Upper lobe of left lung (tissue), 6 donors: ENCODE measurements around the gene HDAC2. TPM values are rescaled to one million over a fixed set of nuclear protein-coding genes. Genes with fewer than 3 reads are reported as not detected.

ENCODE experiments used
- ATAC-seq, 2 donors: fragments of 200-7000 bp; cut with Tn5 transposase; one replicate each; pipeline ENCODE4 v1.9.1; 2022; ENCODE audit warnings: mild to moderate bottlenecking in 2 of 2, moderate library complexity in 2 of 2; ENCODE audit not compliant: low FRiP score in 2 of 2
- DNase-seq, 2 donors: peaks; one replicate each; pipeline ENCODE4 v3.0.0-alpha.2; 2019 to 2020
- H3K27ac ChIP-seq, 4 donors: fragments of 200-600 bp; sonication (generic); one replicate each; pipeline ENCODE4 v1.5.1; 2016 to 2019
- H3K27me3 ChIP-seq, 4 donors: fragments of 200-600 bp; sonication (generic); one replicate each; pipeline ENCODE4 v1.5.1; 2017 to 2019
- H3K36me3 ChIP-seq, 4 donors: fragments of 200-600 bp; sonication (generic); one replicate each; pipeline ENCODE4 v1.5.1; 2016 to 2019
- H3K4me1 ChIP-seq, 4 donors: fragments of 200-600 bp; sonication (generic); one replicate each; pipeline ENCODE4 v1.5.1; 2018 to 2019
- H3K4me3 ChIP-seq, 4 donors: fragments of 200-600 bp; sonication (generic); one replicate each; pipeline ENCODE4 v1.5.1; 2017 to 2019; ENCODE audit warnings: mild to moderate bottlenecking in 2 of 4, moderate library complexity in 1 of 4
- H3K9me3 ChIP-seq, 4 donors: fragments of 200-600 bp; sonication (generic); one replicate each; pipeline ENCODE4 v1.5.1; 2018 to 2019
- EP300 ChIP-seq, 4 donors: sonication (generic); formaldehyde crosslinking; IDR thresholded peaks; one replicate each; pipeline ENCODE4 v1.5.1; 2017; ENCODE audit warnings: antibody characterized with exemption in 4 of 4, control low read depth in 2 of 4
- POLR2A ChIP-seq, 4 donors: fragments of 450-650 bp; IDR thresholded peaks; one replicate each; pipeline ENCODE4 v1.5.1; 2016 to 2017; ENCODE audit warnings: antibody characterized with exemption in 4 of 4, mild to moderate bottlenecking in 2 of 4
- POLR2AphosphoS5 ChIP-seq, 2 donors: sonication (generic); formaldehyde crosslinking; IDR thresholded peaks; one replicate each; pipeline ENCODE4 v1.5.1; 2017; ENCODE audit warnings: antibody characterized with exemption in 2 of 2
- WGBS, 2 donors: methylation state at CpG; one replicate each; pipeline ENCODE4 v1.1.5; 2017 to 2018; 5-methylcytosine and 5-hydroxymethylcytosine counted together
- total RNA-seq, 6 donors: library from RNA; depleted of rRNA in 4 of 6; stranded (reverse); fragments of >200 nt in 4 of 6; gene quantifications; one replicate each; pipeline versions ENCODE4 v1.1.0 to v1.2.1, GENCODE V29; 2016 to 2021
- TF ChIP-seq, protein P1 (sequence below), 6 experiments: fragments of 450-650 bp in 4 of 6; fragments of 200-600 bp in 2 of 6; sonication (generic) in 2 of 6; IDR thresholded peaks; one replicate each; pipeline ENCODE4 v1.5.1; 2016 to 2019; ENCODE audit warnings: antibody characterized with exemption in 6 of 6
- donor health status: DM: no; HTN: no; CAD: no; lungs with moderate emphysema.
- donor health status: DM: no; HTN: yes; CAD: no; lungs with severe emphysema.

The HDAC2 gene
- total RNA-seq, 6 donors from 2014 or later = 19.9 to 125 (median 44.0) TPM

DNA sequence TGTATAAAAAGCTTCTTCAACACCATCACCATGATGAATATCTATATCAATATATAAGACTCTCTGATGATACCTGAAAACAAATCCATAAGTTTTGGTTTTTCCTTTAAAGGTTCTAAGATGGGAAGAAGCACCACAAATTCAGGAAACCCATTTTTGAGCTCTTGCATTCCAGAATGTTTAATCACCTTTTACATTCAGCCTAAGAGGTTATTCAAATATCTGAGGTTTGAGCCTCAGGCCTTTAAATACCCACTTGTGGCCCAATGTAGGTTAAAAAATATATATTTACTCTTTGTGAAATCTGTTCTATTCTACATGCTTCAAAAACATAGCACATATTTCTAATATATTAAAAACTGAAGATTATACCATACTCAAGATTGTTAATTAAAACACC is 17.6 kb downstream of the HDAC2 start:
- peaks cover 0 to 44% (median 2%) of the 10 kb centered on the region in 4 donors for H3K36me3 ChIP-seq

DNA sequence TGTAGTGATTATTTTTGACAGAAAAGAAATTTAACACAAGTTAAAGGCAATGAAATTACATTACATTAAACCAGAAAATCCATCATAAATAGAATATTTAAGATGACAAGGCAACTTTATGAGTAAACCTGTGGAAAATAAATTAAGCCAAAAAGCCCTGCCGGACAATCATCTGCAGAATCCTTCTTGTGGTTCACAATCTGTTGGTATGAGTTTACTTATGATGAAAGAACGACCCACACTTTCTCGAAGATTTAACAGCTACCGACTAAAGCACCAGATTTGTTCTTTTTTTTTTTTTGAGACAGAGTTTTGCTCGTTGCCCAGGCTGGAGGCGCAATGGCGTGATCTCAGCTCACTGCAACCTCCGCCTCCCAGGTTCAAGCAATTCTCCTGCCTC is 21.4 kb downstream of the HDAC2 start:
- Histone ChIP-seq H3K9me3 (no peaks in the 10 kb centered on the region), H3K4me3 (no peak overlapping the region), H3K36me3 (peaks cover 0 to 37% (median 6%) of the 10 kb centered on the region in 4 donors), H3K4me1 (no peaks in the 10 kb centered on the region), H3K27me3 (no peaks in the 10 kb centered on the region), H3K27ac (no peak overlapping the region)
- TF ChIP-seq EP300 (IDR thresholded peaks at IDR 0.05) (no peak), POLR2A (IDR thresholded peaks at IDR 0.05) (no peak)
- TF ChIP-seq, protein P1, sequence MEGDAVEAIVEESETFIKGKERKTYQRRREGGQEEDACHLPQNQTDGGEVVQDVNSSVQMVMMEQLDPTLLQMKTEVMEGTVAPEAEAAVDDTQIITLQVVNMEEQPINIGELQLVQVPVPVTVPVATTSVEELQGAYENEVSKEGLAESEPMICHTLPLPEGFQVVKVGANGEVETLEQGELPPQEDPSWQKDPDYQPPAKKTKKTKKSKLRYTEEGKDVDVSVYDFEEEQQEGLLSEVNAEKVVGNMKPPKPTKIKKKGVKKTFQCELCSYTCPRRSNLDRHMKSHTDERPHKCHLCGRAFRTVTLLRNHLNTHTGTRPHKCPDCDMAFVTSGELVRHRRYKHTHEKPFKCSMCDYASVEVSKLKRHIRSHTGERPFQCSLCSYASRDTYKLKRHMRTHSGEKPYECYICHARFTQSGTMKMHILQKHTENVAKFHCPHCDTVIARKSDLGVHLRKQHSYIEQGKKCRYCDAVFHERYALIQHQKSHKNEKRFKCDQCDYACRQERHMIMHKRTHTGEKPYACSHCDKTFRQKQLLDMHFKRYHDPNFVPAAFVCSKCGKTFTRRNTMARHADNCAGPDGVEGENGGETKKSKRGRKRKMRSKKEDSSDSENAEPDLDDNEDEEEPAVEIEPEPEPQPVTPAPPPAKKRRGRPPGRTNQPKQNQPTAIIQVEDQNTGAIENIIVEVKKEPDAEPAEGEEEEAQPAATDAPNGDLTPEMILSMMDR (IDR thresholded peaks at IDR 0.05) = no peak
- DNase-seq (no peak), ATAC-seq (no peak)
- 90 to 91% methylated on average over 8 of the region's 8 CpGs for WGBS, 2 donors

More for the DNA sequence above, 17.6 kb downstream of the HDAC2 start:
- Histone ChIP-seq H3K9me3 (no peaks in the 10 kb centered on the region), H3K4me3 (no peak overlapping the region), H3K27ac (no peak overlapping the region), H3K27me3 (no peaks in the 10 kb centered on the region), H3K4me1 (no peaks in the 10 kb centered on the region)
- no peak for ATAC-seq
- DNase-seq = no peak
- TF ChIP-seq, protein P1 (IDR thresholded peaks at IDR 0.05) = no peak
- TF ChIP-seq POLR2AphosphoS5 (IDR thresholded peaks at IDR 0.05) (no peak), POLR2A (IDR thresholded peaks at IDR 0.05) (no peak), EP300 (IDR thresholded peaks at IDR 0.05) (no peak)

DNA sequence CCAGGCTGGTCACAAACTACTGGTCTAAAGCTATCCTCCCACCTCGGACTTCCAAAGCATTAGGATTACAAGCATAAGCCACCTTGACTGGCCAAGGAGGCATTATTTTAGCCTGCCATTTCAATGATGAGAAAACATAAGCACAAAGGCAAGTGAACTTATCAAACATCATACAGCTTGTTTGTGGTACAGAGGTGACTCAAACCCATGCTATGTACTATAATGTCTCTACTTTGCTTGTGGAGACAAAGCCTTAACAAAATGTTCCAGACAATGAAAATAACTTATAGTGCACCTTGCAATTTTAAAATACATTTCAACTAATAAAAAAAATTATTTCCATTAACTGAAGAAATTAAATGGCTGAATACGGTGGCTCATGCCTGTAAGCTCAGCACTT is 26.2 kb downstream of the HDAC2 start:
- H3K9me3 ChIP-seq = no peaks in the 10 kb centered on the region
- H3K4me1 ChIP-seq = no peaks in the 10 kb centered on the region
- ATAC-seq = no peak
- WGBS, 2 donors = 95 to 100% methylated on average over 2 of the region's 2 CpGs
- no peak overlapping the region for H3K27ac ChIP-seq
- no peak overlapping the region for H3K4me3 ChIP-seq
- no peaks in the 10 kb centered on the region for H3K27me3 ChIP-seq
- TF ChIP-seq, protein P1 (IDR thresholded peaks at IDR 0.05) = no peak
- TF ChIP-seq EP300 (IDR thresholded peaks at IDR 0.05) (no peak), POLR2A (IDR thresholded peaks at IDR 0.05) (no peak), POLR2AphosphoS5 (IDR thresholded peaks at IDR 0.05) (no peak)
- DNase-seq = no peak
- H3K36me3 ChIP-seq = peaks cover 4 to 69% (median 27%) of the 10 kb centered on the region in 4 donors

DNA sequence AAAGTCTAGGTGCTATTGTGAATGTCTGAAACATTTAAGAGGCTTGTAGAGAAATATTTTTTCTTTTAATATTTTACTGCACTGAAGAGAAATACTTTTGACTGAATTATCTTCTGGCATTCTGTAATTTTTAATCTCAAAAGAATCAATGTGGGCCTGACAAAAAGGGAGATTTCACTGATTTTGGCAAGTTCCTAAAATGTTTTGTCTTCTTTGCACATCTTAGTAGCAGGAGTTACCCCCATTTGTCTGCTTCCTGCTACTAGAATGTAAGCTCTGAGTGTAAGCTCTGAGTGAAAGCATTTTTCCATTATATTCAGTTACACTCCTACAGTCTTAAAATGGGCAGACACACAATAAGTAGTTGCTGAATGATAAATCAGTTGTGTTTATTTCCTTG is 31.1 kb downstream of the HDAC2 start:
- Histone ChIP-seq H3K4me3 (no peak overlapping the region), H3K27ac (no peak overlapping the region), H3K27me3 (no peaks in the 10 kb centered on the region), H3K9me3 (no peaks in the 10 kb centered on the region), H3K4me1 (no peaks in the 10 kb centered on the region), H3K36me3 (peaks cover 4 to 67% (median 24%) of the 10 kb centered on the region in 4 donors)
- DNase-seq = no peak
- ATAC-seq = no peak
- no peak for TF ChIP-seq POLR2A (IDR thresholded peaks at IDR 0.05)

DNA sequence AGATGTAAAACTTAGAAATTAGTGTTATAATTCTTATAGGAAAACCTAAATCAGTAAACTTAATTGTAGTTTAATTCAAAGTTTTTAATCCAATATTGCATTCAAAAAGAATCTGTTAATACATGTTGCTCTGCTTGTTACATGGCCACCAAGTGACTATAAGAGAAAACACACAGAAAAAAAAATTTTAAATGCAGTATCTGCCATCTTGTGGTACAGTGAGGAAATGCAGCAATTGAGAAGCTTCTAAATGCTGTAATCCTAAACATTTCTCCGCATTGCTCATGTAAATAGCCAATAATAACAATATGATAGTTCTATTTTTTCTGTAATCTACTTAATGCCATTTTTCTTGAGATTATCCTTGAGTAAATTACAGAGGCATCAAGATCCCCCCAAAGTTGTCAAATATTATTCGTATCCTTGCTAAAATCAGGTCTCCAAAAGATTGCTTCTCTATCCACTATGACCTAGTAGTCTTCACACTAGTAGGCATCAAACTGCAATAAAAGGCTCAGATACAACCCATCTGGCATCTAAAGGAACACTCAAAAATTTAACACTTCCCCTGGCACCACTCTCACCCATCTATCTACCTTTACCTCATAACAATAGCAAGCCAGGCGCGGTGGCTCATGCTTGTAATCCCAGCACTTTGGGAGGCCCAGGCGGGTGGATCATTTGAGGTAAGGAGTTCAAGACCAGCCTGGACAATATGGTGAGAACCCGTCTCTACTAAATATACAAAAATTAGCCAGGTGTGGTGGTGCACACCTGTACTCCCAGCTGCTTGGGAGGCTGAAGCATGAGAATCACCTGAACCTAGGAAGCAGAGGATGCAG is 34.6 kb downstream of the HDAC2 start:
- DNase-seq = no peak

More for the DNA sequence above, 34.6 kb downstream of the HDAC2 start:
- H3K27me3 ChIP-seq = no peaks in the 10 kb centered on the region
- H3K9me3 ChIP-seq = no peaks in the 10 kb centered on the region
- 83 to 85% methylated on average over 6 of the region's 6 CpGs for WGBS, 2 donors
- H3K27ac ChIP-seq = no peak overlapping the region
- H3K4me3 ChIP-seq = no peak overlapping the region
- no peak for TF ChIP-seq EP300 (IDR thresholded peaks at IDR 0.05)
- TF ChIP-seq, protein P1 (IDR thresholded peaks at IDR 0.05) = peak; percentile 45 to 79 (median 64)
- peak in 1 of 2 donors; percentile 78 for ATAC-seq
- H3K36me3 ChIP-seq = peaks cover 4 to 32% (median 10%) of the 10 kb centered on the region in 4 donors
- no peaks in the 10 kb centered on the region for H3K4me1 ChIP-seq
